ENCODE measurements around the gene ELP4. TPM values are rescaled to one million over a fixed set of nuclear protein-coding genes. Genes with fewer than 3 reads are reported as not detected.
"Not testable (repeated sequence)": the region's sequence is repeated elsewhere in the genome, so short reads cannot be mapped to it uniquely, and the experiment has no call there.

Gene ELP4
- total RNA-seq, 1 donor from 2014 or later, result 7.4 TPM

DNA sequence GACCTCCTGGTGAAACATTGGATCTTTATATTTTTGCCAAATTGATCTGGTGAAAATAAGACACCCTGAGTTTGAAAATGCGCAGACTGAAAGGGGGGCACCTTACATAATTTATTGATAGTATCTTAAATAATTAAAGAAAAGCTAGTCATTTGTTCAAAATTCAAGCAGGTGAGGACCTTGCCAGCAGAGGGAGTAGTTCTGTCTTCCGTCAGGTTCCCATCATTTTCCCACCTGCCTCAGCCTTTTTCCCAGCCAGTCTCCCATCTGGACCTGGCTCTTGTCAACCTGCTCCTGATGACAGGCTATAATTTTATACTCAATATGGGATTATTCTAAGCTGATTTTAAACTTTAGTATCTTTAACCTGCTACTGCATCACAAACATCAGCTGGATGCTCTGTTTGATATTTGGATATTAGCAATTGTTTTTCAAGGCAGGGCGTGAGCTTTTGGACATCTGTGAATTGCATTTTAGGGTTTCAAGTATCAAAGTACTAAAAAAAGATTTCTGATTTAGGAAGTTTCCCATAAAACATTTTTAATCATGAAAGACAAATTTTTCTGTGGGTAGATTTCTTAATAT, 132.0 kb downstream of the ELP4 start:
- peak; percentile 60 for ATAC-seq

DNA sequence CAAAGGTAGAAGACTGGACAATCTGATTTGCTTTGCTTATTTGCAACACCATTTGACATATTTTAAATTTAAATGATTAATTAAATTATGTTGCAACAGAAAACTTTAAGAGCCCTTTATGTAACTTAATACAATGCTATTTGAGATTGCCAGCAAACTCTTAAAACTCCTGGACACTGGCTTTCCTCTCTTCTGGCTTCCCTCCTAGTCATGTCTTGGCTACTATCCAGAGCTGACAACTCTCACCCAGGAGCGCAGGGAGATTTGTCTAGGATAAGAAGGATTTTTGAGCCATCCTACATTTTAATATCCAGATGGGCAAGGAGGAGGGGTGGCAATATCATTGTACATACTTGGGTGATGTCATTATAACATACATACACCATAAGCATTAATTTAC, 134.3 kb downstream of the ELP4 start:
- ATAC-seq (no peak), DNase-seq (ENCODE audit: low spot score) (no peak)

More for the DNA sequence above, 132.0 kb downstream of the ELP4 start:
- DNase-seq (ENCODE audit: low spot score), result peak; percentile 44

DNA sequence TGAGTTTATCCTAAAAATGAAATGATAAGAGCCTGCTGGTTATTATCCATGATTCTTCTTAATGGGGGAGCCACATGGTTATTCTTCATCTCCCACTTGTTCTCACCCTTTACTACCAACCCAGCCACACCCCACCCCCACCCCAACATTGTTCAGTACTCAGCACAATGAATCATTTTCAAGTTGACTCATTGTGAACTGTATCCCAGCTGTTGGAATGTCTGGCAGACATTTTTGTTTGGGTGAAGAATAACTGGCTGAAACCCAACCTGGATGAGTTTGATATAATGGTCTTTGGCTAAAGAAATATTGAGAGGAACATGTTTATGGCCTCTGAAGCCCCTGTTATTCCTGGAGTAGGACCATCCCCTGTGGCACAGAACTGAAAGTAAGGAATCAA, 136.2 kb downstream of the ELP4 start:
- DNase-seq (ENCODE audit: low spot score) (no peak), ATAC-seq (no peak)

DNA sequence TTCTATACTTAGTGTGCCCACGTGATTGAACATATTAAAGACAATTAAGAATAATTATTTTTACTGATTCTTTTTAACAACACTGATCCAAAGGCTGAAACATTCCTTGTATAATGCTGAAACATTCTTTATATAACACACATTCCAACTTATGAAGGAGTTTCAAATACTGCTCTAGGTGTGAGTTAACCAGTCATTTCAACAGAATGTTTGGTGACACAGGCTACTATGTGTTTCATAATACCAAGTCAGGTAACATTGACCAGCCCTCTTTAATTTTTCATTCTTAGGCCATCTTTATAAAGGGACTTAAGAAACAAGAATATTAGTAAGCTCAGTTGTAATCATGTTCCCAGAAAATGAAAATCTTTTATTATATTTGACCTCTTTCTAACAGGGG, 136.6 kb downstream of the ELP4 start:
- DNase-seq (ENCODE audit: low spot score), result no peak
- peak; percentile 27 for ATAC-seq

DNA sequence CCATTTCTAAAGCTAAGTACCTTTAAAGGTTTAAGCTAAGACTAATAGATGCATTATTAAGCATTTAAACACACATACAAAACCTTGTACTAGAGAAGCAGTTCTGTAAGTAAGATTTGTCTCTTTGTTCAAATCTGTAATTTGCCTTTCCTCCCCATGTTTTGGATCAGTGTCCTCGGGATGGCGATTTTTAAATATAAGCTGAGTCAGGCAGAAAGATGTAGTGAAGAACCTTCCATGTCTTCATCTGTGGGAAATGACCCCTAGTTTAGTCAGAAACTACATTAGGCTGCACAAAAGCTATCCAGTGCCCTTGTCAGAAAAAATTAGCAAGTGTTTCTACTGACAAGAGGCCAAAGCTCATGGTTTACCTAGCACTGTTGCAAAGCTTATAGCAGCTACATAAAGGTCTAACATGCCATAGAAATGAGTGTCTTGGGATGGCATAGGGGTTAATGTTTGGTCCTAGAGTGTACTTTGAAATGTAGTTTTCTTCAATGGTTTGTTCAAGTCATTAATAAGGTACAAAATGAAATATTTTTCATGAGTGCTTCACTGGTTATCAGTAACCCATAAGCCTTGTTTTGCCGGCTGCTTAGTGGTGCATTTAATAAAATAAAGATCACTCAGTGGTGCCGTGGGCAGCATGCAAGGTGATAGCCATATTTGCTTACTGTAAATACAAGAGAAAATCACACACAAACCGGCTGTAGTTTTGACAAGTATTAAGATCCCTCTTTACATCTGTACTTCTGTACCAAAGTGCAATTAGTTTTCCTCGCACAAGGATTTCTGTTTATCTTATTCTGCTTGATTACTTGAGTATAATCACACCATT, 139.8 kb downstream of the ELP4 start:
- ATAC-seq, result no peak
- no peak for DNase-seq (ENCODE audit: low spot score)

DNA sequence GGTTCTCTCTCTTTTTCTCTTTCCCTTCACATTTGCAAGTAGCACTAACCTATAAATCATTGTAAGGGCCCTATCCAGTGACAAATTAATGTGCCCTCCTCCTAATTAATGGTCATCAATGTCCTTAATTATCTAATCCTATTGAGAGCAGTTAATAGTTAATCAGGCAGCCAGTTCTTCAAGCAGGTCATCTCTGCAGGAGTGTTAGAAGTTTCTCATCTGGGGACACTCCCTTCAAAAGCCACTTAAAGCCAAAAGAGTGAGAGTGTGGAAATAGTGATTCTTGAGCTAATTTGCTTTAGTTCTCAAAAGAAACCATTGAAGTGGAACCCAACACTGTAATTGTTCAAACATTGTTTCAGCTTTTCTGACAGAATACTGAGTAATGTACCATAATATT, 141.6 kb downstream of the ELP4 start:
- ATAC-seq, result no peak

DNA sequence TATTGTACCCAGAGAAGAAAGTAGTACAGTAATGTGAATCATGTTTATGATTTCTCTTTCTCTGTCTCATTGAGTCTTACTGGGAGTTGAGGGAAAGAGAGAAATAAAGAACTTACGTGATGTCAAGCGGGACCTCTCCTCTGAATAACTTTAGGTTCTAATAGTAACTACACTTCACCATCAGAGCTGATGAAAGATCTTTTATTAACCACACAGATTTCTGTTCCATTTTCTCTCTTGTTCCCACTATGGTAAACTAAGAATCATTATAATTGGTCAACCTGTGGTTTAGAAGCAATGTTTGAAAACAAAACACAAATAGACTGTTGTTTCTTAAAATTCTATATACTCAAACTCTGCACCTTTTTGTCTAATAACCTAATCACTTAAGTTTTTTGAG, 142.3 kb downstream of the ELP4 start:
- no peak for DNase-seq (ENCODE audit: low spot score)
- ATAC-seq, result no peak

More for the DNA sequence above, 141.6 kb downstream of the ELP4 start:
- DNase-seq (ENCODE audit: low spot score), result no peak

DNA sequence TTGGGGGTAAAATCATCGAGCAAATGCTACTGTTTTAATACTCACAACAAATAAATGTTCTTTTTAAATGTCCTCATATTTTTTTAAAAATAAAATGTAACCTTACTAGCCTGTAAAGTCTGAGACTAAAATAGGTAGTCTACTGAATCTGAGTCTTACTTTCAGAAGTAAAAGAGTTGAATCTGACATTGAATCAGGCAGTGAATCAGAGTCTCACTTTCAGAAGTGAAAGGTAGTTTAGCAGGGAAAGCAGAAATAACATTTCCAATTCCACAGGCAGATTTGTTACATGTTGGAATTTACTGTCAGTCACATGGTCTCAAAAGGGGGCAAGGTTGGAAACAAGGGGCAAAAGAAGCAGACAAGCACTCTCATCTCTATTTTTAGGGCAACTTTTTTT, 143.0 kb downstream of the ELP4 start:
- ATAC-seq, result no peak
- no peak for DNase-seq (ENCODE audit: low spot score)

DNA sequence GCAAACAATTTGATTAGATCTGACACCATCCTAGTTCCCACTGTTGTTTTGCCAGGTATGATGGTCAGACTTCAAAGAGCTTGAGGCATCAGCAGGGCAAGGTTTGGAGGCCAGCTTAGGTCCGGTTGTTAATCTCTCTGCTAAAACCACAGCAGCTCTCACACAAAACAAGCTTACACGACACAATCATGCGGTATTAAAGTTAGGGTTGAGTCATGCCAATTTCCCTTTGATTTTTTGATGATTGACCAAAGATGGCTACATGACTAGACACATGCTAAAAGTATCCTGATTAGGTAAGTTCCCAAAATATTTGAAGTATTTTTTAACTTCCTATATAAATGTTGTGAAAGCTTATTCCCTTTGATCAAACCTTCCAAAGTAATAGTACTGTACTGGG, 145.9 kb downstream of the ELP4 start:
- no peak for ATAC-seq
- DNase-seq (ENCODE audit: low spot score), result no peak

DNA sequence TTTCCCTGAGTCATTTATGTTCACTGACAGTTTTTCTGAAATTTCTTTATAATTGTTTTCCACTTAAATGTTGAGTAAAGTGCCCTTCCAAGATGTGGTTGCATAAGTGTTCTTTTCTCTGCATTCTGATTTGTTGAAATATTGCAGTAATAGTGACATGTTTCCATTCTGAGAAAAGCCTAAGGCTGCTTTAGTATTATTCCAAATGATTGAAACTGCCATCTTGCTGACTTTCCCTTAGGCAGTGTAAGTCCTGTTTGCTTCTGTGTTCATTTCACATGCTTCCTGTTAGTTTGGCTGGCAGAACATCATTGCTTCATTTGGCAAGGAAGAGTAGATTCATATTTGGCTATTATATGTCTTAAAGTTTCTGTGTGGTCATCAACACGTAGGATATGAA, 146.5 kb downstream of the ELP4 start:
- ATAC-seq (no peak), DNase-seq (ENCODE audit: low spot score) (no peak)

DNA sequence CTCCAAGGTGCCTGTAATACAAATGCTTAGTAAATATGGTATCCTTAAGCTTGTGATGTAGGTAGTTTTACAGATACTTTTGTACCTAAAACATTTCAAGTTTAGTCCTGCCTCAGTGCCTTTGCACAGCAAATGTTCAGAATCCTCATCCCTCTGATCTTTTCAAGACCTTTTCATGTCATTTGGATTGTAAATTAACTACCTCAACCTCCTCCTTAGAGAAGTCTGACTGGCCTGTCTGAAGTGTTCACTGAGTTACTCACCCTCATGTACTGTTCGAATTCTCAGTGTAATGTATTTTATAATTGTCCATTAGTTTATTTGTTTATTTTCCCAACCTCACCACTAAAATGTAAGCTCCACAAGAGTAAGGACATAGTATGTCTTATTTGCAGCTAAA, 147.5 kb downstream of the ELP4 start:
- ATAC-seq, result no peak
- no peak for DNase-seq (ENCODE audit: low spot score)

DNA sequence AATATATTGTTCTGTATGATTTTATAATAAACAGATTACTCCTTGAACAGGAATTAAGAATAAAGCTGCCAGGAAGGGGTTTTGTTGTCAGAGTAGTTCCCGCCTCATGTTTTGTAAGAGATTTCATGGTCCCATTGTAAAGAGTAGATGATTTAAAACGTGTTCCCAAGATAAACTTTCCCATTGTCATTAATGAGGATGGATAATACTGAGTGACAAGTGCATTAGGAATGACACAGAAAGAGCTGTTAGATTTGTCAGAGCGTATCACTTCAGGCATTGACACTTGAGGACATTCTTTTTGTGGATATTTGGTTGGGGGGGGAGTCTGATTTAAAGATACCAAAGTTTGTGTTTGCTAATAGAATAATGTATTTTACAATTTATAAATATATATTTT, 154.6 kb downstream of the ELP4 start:
- ATAC-seq, result no peak

DNA sequence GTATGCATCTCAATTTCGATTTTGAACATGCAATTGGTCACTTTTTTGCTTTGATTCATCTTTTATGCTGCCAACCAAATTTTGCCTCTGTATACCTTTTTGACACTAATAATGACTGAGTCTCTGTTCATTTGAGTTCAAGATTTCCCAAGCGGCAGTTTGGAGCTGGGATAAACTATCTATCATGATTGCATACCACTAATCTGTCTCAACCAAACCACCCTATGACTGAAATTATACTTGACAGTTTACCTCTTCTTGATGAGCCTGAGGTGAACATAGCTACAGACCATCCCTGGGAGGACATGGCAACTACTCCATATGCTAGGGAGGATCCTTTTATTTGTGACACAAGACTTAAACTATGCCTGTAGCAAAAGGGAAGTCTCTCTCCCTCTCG, 155.4 kb downstream of the ELP4 start:
- ATAC-seq, result no peak
- no peak for DNase-seq (ENCODE audit: low spot score)

More for the DNA sequence above, 154.6 kb downstream of the ELP4 start:
- DNase-seq (ENCODE audit: low spot score), result no peak

DNA sequence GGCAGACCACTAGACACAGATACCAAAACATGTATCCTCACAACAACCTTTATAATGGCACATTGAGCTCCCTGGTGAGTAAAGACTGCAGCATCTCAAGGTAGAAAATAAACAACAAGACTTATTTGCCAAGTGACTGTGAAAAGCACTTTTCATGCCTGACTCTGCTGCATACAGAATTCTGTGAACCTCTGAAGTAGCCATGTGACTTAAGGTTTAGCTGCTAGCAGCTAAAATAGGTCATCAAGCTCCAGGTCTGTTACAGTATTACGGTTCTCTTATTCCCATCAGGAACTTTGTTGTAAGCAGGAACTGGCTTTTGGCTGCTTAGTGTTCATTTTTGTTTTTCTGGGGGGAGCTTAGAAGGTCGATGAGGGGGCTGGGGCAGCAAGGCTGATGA, 162.1 kb downstream of the ELP4 start:
- no peak for DNase-seq (ENCODE audit: low spot score)
- ATAC-seq, result no peak

DNA sequence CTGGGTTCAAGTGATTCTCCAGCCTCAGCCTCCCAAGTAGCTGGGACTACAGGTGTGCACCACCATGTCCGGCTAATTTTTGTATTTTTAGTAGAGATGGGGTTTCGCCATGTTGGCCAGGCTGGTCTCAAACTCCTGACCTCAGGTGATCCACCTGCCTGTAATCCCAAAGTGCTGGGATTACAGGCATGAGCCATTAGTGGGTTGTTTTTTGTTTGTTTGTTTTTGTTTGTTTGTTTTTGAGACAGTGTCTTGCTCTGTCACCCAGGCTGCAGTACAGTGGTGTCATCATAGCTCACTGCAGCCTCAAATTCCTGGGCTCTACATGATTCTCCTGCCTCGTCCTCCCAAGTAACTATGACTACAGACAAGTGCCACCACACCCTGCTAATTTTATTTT, 163.5 kb downstream of the ELP4 start:
- ATAC-seq; DNase-seq (ENCODE audit: low spot score): not testable (repeated sequence)

DNA sequence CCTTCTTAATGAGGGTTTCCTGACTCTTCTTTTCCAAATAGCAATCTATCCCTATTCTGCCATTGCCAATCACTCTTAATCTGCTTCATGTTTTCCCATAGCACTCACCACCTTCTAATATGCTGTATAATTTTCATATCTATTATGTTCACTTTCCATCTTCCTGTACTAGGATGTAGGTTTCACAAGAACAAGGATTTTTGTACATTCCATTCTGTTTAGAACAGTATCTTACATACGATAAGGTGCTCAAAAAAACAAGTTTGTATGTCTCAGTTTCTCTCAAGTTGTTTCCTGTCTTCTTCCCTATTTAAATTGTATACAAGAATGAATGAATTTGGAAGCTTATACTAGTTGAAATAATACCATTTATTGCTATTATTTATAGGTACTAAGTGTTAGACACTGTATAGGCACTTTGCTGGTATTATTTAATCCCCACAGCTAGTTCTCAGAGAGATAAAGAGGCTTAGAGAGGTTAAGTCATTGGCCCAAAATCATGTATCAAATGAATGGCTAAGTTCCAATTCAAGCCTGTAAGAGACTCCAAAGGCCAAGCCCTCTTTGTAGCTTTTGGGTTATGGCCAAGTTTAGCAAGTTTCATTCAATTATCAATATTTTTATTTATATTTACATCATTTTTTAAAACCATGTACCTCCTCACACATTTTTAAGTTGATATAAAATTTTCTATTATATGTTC, 166.9 kb downstream of the ELP4 start:
- no peak for DNase-seq (ENCODE audit: low spot score)
- peak; percentile 52 for ATAC-seq

DNA sequence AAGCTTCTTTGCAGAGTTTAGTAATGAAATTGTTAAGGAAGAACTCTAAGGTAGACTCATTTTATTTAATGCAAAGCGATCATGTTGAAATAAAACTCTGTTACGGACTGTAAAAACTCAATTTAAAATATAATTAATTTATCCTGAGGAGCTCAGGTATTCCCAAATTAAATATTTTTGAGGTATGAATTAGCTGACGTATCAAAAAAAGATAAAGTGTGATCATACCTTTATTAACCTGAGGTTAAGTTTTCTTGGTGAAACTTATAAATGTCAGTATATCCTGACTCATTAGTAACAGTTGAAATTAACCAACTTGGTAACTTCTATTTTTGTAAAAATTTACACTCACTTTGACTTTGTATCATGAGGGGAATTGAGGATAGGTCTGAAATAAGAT, 171.2 kb downstream of the ELP4 start:
- DNase-seq (ENCODE audit: low spot score) (no peak), ATAC-seq (no peak)

DNA sequence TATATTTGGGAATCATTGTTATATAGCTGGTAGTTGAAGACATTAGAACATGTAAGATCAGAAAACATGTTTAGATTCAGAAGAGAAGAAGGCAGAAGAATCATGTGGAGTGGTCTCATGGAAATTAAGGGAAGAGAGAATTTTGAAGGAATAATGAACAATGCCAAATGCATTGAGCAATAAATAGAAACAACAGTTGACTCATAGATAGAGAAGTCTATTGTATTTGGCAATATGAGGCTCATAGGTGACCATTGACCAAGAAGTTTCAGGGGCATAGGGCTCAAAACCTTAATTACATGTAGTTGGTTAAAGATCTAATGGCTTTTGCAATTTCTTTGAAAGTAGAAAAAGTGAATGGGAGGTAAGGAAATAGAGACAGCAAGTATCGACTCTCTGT, 177.7 kb downstream of the ELP4 start:
- ATAC-seq (no peak), DNase-seq (ENCODE audit: low spot score) (no peak)

DNA sequence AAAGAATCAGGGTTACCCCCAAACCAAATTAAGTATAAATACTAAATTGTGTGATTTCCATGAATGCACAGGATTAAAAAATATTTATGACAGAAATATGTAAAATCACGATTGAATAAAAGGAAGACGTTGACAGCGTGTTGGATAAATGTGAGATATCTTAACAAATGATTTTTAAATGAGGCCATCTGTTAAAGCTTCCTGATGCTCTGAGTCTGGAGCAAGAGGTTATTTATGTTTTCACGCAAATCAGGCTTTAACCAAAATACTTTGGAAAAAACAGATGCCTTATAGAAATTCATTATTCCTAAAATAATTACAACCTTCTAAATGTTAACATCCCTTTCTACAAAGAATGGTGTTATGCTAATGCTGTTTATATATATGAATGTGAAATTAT, 178.3 kb downstream of the ELP4 start:
- no peak for DNase-seq (ENCODE audit: low spot score)
- ATAC-seq, result no peak

DNA sequence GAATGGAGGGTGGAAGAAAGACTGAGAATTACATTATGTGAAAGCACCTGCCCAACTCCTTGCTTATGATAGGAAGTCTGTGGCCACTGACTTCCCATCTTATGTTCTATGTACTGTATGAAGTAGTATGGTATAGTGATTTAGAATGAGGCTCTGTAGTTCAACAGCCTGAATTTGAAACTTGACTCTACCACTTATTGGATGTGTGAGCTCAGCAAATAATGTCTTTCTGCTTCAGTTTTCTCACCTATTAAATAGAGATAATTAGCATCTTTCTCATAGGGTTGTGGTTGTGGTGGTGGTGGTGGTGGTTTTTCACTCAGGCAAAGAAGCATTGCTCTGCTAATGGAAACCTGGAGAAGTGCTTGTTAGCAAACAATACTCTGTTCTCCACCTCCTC, 180.0 kb downstream of the ELP4 start:
- DNase-seq (ENCODE audit: low spot score), result no peak

DNA sequence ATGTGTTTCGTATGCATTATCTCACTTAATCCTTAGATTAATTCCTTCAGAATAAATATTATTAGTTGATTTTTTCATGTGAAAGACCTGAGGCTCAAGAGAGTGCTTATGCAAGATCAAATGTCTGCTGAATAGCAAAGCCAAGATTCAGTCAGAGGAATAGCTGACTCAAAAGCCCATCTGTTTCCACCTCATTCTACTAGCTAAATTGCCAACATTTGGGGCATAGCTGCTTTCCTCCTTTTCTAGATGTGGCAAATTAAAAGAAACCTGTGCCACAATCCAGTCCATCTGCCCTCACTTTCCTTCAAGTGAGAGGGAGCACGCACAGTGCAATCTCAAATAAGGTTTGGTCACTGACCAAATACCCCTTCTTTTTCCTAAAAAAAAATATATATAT, 180.5 kb downstream of the ELP4 start:
- ATAC-seq (no peak), DNase-seq (ENCODE audit: low spot score) (no peak)

More for the DNA sequence above, 180.0 kb downstream of the ELP4 start:
- no peak for ATAC-seq

DNA sequence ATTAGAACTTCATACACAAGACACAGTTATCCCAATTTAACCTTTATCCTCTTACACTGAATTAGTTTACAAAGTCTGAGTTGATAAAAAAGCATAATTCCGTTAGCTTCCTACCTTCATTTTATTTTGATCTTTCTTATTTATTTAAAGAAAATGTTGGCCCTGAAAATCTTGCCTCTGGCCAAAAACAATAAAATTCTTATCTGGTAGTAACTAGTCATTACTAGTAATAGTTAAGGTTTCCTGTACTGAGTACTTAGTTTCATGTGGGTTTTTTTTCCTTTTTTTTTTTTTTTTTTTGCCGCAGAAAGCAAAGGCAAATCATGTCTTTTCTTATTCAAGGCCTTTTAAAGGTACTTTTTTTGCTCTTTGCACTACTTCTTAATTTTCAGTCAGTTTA, 180.9 kb downstream of the ELP4 start:
- no peak for DNase-seq (ENCODE audit: low spot score)
- ATAC-seq, result no peak

All from left lobe of liver (tissue), 2 donors.